COR-L47 (cell line): ENCODE measurements around the gene NCF2.
A peak's percentile ranks its signal among the peaks of the same experiment; 100 is the strongest.
"Not testable (repeated sequence)": the region's sequence is repeated elsewhere in the genome, so short reads cannot be mapped to it uniquely, and the experiment has no call there.

Source experiments
- DNase-seq: peaks from one replicate; lab custom pipeline; 2025; lab: John Stamatoyannopoulos, UW

NCF2 gene

GRCh38 chr1:183590244-183591191 is at the start of gene NCF2:
Gene NCF2, minus strand, starts transcription at chr1:183590459. Its CDS starts 130 bp downstream, at chr1:183590329.
- no peak for DNase-seq

DNA sequence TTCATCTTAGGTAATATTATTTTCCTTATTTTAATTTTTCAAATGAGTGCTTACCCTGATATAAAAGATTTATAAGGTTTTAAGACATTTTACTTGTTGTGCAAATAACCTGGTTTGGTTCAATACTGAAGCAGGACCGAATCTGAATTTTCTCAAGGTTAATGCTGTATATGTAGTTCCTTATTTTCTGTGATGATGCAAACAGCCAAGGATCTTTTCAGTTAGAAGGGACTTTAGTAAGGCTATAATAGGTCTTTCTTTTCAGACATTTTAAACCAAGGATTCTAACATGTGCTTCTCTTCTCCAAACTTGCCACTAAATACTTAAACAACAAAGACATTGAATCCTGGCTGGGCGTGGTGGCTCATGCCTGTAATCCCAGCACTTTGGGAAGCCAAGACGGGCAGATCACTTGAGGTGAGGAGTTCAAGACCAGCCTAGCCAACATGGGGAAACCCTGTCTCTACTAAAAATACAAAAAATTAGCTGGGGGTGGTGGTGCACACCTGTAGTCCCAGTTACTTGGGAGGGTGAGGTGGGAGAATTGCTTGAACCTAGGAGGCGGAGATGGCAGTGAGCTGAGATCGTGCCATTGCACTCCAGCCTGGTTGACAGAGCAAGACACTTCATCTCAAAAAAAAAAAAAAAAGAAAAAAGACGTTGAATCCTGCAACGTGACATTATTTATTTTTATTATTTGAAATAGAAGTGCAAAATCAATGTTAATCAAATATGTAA is 48.6 kb upstream of the NCF2 start:
- DNase-seq: no peak

DNA sequence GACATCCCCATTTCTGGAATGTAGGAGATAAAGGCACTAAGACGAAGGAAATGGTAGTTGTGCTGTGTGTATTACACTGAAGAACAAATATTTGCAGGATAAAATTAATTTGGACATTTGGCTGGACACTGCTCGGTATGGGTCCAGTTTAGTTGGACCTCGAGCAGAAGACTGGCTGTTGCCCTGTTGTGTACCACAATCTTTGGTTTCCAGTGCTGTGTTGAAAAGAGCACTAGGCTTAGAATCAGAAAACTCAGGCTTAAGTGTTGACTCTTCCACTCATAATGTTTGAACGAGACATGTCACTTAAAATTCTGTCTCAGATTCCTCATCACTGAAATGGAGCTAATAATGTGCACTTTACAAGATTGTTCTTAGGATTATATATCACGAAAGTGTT is 46.5 kb upstream of the NCF2 start:
- DNase-seq: no peak

GRCh38 chr1:183636334-183636682 is 46.0 kb upstream of the NCF2 start:
- DNase-seq: no peak

GRCh38 chr1:183635606-183636333 is 45.5 kb upstream of the NCF2 start, which contains the start of gene ARPC5:
Gene ARPC5, minus strand, starts transcription at chr1:183635783. Its CDS starts 124 bp downstream, at chr1:183635659.
- DNase-seq: peak; percentile 98

GRCh38 chr1:183635099-183635605 is 44.9 kb upstream of the NCF2 start:
- no peak for DNase-seq

DNA sequence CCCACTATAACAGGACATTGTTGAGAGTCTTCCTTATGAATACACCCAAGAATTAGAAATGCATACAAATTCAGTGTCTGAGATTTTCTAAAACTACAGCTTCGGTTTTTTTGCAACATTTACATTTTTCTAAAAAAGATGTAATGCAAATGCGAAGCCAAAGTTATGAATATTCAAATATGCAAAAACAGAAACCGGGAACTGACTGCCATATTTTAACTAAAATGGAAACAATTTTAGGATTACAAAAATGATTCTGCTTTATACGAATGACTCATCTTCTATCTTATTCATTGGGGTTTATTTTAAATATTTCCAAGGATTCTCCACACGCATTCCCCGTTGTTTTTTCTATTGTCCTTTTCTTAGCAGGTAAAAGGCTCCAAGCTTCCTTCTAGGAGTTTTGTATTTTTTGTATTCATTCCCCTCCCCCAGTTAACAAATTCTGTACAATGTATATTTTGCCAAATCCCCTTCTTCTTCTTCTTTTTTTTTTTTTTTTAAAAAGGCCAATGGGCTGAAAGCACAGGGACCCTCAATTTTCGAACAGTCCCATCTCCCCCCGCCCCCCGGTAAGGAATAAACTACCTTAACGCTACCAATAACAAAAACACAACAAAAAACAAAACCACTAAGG is 44.3 kb upstream of the NCF2 start:
- DNase-seq: no peak

DNA sequence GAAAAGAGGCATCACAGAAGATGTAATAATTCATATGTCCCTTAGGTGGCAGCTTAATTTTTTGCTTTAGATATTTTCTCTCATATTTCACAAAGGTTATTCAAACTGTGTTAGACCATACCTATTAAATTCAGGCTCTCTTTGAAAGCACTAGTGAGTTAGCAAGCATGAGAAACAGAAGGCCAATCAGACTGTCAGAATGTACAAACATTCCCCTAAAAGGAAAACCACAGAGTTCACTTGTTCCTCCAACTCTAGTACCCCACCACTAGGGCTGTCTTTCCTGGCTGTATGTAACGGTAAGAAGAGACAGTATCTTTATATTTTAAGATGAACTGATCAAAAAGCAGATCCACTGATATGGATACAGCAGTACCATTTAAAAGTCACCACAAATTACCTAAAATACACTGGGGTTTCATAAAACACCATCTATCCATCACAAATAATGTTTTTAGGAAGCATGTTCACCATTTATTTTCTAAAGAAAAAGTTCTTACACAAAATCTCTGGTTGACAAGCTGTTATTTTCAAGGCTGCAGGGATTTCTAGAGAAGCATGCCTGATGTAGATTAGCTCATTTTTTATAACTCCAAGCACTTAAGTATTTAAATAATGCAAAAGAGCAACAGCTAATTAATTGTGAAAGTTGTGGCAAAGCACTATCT is 43.6 kb upstream of the NCF2 start:
- DNase-seq: peak; percentile 15

- DNase-seq: no peak
Measured at GRCh38 chr1:183632964-183633363, 42.7 kb upstream of the NCF2 start.

DNA sequence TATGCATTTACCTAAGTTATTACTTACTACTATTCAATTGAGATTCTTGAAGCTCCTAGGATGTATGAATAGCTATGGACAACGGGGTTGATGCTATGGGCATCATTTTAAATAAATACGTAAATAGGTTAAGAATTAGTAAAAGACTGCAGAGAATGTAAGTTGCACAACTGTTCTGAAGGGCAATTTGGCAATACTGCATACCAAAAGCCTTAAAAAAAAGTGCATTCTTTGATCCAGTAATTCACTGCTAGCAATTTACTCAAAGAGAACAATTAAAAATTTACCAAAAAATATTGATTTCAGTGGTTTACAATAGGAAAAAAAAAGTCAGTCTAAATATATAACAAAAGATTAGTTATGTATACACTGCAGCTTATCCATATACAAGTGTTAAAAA is 41.9 kb upstream of the NCF2 start:
- DNase-seq: no peak

GRCh38 chr1:183630748-183631147 is 40.5 kb upstream of the NCF2 start:
- DNase-seq: no peak

DNA sequence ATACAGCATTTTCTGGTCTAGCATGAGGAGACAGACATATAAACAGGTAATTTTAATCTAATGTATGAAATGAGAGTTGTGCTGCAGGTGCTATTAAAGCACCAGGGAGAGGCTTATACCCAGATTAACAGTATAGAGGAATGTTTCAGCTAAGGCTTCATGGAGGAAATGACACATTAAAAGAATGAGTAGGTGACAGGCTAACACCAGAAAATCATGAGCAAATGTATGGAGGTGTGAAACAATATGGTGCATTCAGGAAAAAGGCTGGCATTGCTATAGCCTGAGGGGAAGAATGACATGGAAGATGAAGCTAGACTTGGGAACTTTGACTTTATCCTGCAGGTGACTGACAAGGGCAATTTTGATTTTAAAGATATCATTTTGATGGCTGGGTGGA is 38.3 kb upstream of the NCF2 start:
- DNase-seq: no peak

GRCh38 chr1:183626236-183626635 is 36.0 kb upstream of the NCF2 start:
- not testable (repeated sequence) for DNase-seq

- peak; percentile 35 for DNase-seq
Measured at GRCh38 chr1:183622884-183623785, 32.9 kb upstream of the NCF2 start.

- DNase-seq: no peak
Measured at GRCh38 chr1:183622013-183622412, 31.8 kb upstream of the NCF2 start.

GRCh38 chr1:183620311-183620710 is 30.1 kb upstream of the NCF2 start:
- DNase-seq: no peak

DNA sequence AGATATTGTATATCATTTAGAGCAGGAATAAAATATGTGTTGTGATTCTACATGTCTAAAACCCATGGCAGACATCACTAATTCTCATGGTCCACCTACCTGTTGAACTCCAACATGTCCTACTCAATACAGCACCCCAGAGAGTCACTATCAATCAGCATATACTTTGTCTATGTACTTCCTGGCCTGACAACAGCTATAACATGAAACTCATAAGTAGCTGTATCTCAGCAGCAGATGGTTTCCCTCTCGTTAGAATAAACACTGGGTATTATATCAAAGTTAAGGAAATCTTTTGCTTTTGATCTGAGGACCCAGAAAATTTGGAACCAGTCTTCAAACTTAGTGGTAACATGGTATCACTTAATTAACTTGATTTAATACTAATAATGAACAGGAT is 29.5 kb upstream of the NCF2 start:
- no peak for DNase-seq

- DNase-seq: not testable (repeated sequence)
Measured at GRCh38 chr1:183618202-183618601, 27.9 kb upstream of the NCF2 start.

DNA sequence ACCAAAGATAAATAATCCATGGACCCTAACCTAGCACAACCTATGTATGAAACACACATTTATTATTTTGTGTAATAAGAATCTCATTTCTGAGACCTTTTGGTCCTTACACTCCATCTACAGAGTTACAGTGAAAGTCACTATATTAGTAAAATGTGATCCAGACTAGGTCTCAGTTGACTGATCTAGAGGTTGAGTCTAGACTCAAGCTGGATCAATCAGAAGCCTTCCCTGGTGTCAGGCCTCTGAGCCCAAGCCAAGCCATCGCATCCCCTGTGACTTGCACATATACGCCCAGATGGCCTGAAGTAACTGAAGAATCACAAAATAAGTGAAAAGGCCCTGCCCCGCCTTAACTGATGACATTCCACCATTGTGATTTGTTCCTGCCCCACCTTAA is 22.7 kb upstream of the NCF2 start:
- DNase-seq: not testable (repeated sequence)

DNA sequence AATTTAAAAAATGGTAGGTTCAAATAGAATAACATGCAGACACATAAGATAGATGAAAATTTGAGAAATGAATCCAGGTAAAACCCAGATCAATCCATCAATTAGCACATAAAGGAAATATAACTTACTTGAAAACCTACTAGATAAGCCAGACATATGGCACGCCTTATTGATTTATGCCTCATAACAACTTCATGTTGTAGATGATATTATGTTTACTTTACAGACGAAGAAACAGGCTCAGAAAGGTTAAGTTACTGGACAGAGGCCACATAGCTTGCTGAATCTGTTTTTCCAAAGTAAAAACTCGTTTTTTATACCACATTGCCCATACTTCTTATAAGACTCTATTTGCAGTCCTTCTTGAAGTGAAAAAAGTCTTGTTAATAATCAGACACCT is 22.1 kb upstream of the NCF2 start:
- no peak for DNase-seq
